Activated CD4-positive, alpha-beta T cell treated with anti-CD3 and anti-CD28 coated beads, Interleukin-2, amount 50 U/mL, for 24 hours (primary cell): ENCODE data around the gene OR52E8.

Experiments
- DNase-seq, 2 donors: peaks; one replicate each; pipeline ENCODE4 v3.0.0-alpha.2; 2020; ENCODE audit warnings: low read depth in 1 of 2, low spot score in 1 of 2

The OR52E8 gene

GRCh38 chr11:5857590-5857989 lies at the start of gene OR52E8:
Gene OR52E8 (minus strand): TSS chr11:5857690. CDS start chr11:5857690, 0 bp downstream.
- no peak for DNase-seq

- no peak for DNase-seq
These were observed 42.0 kb upstream of the OR52E8 start for GRCh38 chr11:5899534-5899933.

DNA sequence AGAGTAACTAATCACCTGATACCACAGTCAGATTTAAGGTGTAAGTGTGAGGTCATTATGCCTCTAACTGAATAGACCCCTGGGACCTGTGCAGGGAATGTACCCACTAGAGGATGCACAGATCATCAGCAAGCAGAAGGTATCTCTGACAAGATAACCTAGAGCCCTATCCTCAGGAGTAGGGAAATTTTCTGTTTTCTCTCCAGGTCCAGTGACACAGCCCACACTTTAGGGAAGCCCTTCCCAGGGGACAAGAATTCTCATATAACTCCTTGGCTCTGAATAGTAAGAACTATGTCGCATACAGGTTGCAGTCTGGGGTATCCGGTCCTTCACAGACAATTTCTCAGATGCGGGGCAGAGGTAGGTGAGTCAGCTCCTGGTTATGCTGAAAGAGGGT lies 35.4 kb upstream of the OR52E8 start, which contains the start of gene OR52E5:
OR52E5 (plus strand) TSS at position 301 of the 400 bp plus-strand sequence. CDS start 7,569 bp downstream, outside the sequence.
- no peak for DNase-seq

- no peak for DNase-seq
These were observed 33.8 kb upstream of the OR52E8 start for GRCh38 chr11:5891216-5891800.

DNA sequence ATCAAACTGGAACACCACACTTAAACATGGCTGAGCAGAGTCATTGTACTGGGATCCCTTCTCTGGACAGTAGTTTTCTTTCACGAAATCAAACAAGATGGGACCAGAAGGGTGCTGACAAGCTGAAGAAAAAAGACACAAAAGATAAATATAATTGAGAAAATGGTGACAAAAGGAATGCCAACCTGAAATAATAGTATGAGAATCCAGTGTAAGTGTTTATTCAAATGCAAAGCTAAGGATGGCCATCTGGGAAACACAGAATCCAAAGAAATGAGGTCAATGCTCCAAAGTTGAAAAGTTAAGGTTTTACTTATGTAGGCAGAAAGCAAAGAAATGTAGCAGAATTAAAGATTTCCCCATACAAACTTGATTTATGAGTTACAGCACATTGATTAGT lies 30.2 kb upstream of the OR52E8 start:
- no peak for DNase-seq

GRCh38 chr11:5887172-5887571 lies 29.7 kb upstream of the OR52E8 start:
- DNase-seq: no peak

DNA sequence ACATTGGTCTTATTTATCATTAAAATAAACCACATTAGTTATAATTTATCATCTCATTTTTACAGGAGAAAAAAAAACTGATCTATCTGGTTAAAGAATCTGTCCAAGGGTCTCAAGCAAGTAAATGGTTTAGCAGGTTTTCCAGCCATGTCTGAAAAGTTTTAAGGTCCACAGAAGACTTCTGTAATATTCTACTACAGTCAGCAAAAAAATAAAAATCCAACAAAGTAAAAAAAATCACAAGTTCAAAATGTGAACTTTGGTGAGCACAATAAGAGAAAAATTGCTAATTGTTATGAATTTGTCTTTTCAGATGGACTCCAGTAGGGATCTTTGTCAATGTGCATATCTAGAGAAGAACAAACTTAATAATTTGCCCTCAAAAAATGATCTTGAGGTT lies 24.3 kb upstream of the OR52E8 start:
- DNase-seq: no peak

- DNase-seq: no peak
These were observed 22.8 kb upstream of the OR52E8 start, which contains the start of gene OR52E4 for GRCh38 chr11:5880329-5880728. Gene OR52E4 (plus strand): TSS chr11:5880629. CDS start chr11:5884293, 3,664 bp downstream.

- no peak for DNase-seq
These were observed 21.1 kb upstream of the OR52E8 start for GRCh38 chr11:5878564-5878963.

DNA sequence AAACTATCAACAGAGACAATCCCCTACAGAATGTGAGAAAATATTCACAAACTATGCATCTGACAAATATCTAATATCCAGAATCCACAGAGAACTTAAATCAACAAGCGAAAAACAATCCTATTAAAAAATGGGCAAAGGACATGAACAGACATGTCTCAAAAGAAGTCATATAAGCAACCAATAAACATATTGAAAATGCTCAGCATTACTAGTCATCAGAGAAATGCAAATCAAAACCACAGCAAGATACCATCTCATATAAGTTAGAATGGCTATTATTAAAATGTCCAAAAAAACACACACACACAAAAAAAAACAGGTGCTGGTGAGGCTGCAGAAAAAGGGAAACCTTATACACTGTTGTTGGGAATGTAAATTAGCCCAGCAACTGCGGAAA lies 8.3 kb upstream of the OR52E8 start:
- DNase-seq: no peak

DNA sequence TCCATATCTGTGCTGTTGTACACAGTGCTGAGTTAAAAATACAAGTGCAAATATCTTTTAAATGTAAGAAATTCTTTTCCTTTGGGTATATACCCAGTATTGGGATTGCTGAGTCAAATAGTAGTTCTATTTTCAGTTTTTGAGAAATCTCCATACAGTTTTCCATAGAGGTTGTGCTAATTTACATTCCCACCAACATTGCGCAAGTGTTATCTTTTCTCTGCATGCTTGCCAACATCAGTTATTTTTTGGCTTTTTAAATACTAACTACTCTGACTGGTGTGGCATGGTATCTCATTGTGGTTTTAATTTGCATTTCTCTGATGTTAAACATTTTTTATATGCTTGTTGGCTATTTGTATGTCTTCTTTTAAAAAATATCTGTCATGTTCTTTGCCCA lies 6.5 kb downstream of the OR52E8 start:
- DNase-seq: no peak

- DNase-seq: no peak
These were observed 9.8 kb downstream of the OR52E8 start for GRCh38 chr11:5847711-5848110.

DNA sequence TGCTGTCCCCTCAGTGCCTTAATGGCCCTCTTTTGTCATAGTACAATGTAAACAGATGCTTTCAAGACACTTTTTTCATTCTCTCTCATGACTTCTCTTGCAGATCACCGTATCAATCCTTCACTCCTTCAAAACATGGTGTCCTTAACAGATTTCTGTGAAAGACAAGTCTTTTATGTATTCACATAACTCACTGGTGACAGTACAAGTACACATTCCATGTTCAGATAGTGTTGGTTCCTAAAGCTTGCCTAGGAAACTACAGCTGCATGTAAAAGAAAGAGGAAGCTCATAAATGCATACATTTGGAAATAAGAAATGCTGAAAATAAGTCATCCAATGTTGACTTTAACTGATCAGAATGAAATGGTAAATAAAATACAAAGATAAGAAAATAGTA lies 10.8 kb downstream of the OR52E8 start:
- no peak for DNase-seq

- no peak for DNase-seq
These were observed 15.7 kb downstream of the OR52E8 start, which contains the start of gene OR52E6 for GRCh38 chr11:5841797-5842196. Gene OR52E6 (minus strand): TSS chr11:5841897. CDS start chr11:5841897, 0 bp downstream.

DNA sequence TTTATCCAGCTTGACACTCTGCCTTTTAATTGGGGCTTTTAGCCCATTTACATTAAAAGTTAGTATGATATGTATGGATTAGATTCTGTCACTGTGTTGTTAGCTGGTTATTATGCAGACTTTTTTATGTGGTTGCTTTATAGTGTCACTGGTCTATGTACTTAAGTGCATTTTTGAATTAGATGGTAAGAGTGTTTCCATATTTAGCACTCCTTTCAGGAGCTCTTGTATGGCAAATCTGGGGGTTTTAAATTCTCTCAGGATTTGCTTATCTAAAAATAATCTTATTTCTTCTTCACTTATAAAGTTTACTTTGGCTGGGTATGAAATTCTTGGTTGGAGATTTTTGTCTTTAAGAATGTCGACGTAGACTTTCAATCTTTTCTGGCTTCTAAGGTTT lies 19.8 kb downstream of the OR52E8 start:
- DNase-seq: no peak

DNA sequence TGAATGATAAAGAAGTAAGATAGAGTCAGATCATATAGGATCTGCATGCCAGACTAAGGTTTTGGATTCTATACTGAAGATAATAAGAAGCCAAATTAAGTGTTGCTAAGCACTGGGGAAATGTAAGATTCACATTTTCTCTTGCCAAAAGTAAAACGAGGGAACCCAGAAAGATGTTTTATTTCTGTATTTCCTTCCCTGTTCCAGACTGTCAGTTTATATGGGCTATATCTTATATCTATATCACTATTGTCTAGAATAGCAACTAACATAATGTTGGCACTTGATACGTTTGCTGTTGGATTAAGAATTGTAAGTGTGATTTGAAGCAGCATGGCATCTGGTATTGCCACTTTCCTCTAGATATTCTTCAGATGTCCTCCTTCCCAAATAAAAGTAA lies 24.0 kb downstream of the OR52E8 start:
- no peak for DNase-seq

DNA sequence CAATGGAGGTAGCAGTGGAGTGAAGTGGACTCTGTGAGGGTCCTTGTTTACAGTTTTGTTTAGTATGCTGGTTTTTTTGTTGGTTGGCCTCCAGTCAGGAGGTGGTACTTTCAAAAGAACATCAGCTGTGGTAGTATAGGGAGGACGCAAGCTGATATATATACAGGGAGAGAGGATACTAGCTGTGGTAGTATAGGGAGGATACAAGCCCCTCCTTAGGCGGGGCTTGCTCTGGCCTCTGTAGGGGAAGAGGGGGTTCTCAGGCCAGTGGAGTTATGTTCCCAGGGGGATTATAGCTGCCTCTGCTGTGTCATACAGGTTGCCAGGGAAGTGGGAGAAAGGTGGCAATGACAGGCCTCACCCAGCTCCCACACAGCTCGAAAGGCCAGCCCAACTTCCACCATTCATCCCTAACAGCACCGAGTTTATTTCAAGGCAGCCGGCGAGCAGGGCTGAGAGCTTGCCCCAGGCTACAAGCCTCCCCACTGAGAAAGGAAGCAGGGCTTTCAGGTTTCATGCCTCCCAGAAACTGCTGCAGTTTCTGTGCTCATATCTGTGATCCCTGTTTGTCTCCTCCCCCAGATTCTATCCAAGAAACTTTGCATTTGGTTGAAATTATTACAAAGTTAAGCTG lies 26.2 kb downstream of the OR52E8 start:
- DNase-seq: no peak

DNA sequence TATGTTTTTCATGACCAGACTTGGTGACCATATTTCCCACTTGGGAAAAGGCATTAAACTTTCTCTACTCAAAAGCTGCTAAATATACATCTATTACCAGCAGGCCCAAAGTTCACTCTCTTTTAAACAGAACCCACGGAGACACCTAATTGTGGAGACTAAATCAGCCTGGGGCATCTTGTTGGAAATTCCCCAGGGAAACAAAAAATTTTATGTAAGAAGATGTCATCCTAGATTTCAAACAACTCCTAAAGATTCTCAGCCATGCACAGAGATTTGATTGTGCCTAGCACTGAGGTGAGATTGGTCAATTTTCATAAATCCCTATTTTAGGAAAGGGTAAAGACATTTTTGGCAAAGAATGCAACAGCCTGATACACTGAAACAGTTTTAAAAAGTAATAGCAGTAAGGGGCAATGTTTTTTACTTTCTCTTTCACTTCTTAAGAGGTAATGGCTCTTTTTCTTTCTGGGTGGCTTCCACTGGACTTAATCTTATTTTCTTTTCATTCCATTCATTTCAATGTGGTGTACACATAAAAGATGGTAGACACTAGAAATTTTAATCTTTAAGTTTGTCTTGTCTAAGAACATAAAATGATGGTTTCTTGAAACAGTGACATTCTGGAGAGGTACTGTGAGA lies 39.1 kb downstream of the OR52E8 start:
- no peak for DNase-seq

DNA sequence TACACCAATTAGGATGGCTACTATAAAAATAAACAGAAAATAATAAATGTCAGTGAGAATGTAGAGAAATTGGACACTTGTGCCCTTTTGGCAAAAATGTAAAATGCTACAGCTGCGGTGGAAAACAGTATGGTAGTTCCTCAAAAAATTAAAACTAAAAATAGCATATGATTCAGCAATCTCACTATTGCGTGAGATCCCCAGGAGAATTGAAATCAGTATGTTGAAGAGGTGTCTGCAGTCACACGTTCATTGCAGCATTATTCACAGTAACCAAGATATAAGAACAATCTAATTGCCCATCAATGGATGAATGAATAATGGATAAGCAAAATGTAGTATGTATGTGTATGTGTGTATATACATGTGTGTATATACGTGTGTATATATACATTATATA lies 42.0 kb downstream of the OR52E8 start:
- DNase-seq: no peak

DNA sequence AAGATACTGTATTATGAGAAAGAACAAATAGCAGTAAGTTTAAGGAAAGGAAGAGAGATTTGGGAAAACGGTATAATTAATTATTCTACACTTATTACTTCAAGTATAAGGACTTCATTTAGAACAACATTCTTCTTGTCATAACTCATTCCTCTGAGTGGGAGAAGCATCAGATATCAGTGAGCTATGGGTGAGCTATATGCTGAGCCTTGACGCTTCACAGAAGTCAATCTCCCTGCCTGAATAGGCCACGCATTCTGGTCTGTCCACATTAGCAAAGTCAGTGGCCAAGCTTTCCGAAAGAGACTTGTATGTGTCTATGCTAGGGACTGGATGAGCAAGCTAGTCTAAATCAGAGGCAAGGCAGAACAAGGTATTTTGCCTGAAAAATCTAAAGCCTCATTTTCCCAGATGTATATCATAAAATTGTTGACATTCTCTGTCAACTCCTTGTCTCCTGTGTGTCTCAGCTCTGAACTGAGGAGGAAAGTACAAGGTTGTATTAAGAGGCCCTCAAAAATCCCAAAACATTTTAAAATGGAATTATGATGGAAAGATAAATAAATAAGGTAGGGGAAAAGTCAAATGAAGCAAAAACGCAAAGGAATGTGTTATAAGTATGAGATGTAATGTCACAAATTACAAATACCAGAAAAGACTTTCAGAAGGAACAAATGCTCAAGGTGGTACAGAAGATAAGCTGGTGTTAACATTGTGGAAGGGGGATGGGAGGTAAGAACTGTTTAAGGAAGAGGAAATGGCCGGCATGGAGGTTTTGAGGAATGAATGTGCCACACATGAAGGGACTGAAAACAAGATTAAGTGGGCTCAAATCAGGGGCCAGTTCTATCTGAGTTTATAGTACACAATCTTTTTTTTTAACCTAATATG lies 47.3 kb downstream of the OR52E8 start:
- DNase-seq: no peak

- no peak for DNase-seq
These were observed 48.4 kb downstream of the OR52E8 start for GRCh38 chr11:5809122-5809519.
